HG03439 (cell line): ENCODE measurements around the gene TUBA3D.
"Not testable (repeated sequence)": the region's sequence is repeated elsewhere in the genome, so short reads cannot be mapped to it uniquely, and the experiment has no call there.

Experiments
- ATAC-seq: cut with Tn5 transposase; IDR thresholded peaks from one replicate; pipeline ENCODE4 v1.9.1; 2021; ENCODE audit warnings: mild to moderate bottlenecking, moderate library complexity; ENCODE audit not compliant: unreplicated experiment

The TUBA3D gene

DNA sequence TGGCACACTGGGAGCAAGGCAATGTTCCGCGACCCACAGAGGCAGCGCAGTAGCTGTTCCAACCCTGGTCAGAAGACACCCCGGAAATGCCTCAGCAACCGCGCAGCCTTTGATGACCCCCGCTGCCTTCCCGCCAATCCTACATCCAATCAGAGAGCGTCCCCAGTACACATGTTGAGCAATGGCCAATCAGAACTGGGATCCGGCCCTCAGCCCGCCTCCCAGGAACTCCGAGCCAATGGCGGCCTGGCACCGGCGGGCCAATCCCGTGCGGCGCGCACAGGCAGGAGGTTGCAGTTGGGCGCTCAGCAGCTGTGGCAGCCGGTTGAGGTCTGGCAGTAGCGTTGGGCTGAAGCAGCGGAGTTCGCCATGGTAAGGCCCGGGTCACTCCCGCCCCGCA, at the start of gene TUBA3D:
TUBA3D (plus strand) TSS at position 289 of the 400 bp plus-strand sequence; CDS start at position 370, 81 bp downstream.
- ATAC-seq, result no peak

DNA sequence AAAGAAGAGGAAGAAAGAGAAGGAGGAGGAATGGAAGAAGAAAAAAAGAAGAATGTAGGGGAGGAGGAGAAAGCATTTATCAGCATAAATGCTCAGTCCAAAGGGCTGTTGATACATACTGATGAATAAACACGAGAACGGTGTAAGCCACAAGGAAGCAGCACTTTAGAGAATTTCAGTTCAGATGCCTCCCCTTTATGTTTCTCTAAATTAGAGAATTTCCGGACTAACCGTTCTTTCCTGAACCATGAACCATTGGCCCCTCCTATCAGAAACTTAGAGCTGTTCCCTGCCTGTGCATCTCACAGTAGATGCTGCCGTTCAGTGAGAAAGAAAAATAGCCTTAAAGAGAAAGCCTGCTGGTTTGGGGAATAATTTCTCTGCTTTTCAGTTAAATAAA, 49.2 kb upstream of the TUBA3D start:
- no peak for ATAC-seq

DNA sequence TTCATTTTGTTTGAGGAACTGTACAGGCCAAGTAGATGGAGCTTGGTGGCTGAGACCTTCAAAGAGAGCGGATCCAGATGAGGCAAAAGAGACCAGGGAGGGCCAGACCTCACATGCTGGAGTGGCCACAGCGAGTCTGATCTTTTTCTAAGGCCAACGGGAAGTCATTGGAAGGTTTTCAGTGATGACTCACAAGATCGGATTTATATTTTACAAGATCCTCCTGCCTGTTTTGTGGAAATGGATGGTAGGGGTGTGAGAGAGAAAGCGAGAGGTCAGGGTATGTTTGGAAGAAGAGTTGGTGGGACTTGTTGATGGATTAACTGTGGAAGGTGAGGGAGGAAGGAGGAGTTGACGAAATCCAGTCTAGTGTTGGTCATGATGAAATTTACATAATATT, 44.6 kb upstream of the TUBA3D start:
- no peak for ATAC-seq

DNA sequence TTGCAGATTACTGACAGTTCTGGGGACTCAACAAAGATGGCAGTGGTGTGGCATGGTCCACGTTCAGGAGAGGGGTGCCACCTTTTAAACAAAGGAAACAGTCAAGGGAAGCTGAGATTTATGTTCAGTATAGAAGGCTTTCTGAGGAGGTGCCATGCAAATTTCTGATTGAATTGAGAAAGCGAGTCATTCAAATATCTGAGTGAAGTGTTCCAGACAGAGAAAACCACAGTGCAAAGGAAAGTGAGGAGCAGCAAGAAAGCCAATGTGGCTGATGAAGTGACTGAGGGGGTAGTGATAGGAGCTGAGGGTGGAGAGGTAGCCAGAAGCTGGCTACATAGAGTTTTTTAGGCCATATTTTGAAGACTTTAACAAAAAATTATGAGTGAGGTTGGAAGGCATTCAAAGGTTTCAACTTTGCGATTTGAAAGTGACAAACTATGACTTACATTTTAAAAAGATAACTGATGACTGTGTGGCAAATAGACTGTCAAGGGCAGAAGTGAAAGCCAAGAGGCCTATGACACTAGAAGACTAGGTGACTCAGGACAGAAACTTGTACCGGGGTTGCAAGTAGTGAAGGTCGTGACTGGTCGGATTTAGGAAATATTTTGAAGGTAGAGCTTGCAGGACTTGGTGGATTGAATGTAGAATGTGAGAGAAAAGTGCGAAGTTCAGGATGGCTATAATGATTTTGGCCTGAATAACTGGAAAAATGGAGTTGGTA, 35.0 kb upstream of the TUBA3D start:
- peak; percentile 90 for ATAC-seq

DNA sequence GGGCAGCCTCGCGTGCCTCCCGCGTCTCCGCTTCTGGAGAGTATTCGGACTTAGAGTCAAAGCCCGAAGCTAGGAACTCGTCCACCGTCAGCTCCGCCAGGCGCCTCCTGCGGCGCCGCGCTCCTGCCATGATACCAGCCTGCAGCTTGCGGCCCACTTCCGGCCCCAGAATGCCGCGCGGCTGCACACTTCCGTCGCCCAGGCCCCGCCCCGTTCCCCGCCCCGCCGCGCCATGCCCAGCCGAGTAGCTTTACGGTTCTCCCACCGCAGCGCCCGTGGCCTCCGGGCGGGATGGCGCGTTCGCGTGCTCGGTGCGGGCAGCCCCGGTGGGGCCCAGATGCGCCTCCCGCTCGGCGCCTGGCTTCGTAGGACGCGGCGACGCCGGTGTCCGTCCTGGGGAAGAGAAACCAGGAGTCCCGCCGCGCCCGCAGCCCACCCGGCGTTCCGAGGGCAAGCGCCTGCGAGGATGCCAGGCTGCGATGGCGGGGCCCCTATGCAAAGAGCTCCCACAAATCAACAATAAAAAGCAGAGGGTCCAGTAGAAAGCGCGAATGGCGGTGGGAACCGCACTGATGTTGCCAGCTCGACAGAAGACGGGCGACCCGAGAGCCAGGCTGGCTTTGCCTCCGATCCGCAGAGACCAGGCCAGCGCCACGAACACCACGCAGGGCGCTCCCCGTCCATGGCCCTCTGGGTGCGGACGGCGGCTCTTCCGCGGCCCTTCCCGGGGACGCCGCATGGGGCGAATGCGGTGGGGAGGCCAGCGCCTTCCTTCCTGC, 31.0 kb upstream of the TUBA3D start:
- ATAC-seq, result not testable (repeated sequence)

DNA sequence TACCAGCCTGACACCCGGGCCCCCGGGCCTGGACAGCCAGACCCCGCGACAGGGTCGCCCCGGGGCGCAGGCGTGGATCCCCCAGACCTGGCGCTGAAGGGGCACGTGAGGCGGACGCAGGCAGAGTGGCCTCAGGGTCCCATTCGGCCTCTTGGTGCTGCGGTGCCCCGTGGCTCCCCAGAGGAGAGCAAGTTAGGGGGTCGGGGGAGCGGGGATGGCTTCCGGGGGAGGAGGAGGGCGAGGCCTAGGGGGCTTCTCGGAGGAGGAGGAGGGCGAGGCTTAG, 30.5 kb upstream of the TUBA3D start:
- ATAC-seq, result not testable (repeated sequence)

DNA sequence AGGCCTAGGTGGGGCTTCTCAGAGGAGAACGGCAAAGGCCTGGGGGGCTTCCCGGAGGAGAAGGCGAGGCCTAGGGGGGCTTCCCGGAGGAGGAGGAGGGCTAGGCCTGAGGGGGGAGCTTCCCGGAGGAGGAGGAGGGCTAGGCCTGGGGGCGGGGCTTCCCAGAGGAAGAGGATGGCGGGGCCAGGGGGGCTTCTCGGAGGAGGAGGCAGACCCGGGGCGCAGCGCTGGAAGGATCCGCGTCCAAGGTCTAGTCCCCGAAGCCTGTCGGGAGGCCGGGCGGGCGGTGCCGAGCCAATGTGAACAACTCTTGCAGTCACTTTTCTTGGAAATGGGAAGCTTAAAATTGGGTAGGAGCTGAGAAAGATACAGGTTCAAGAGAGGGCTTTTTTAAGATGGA, 30.0 kb upstream of the TUBA3D start:
- no peak for ATAC-seq

DNA sequence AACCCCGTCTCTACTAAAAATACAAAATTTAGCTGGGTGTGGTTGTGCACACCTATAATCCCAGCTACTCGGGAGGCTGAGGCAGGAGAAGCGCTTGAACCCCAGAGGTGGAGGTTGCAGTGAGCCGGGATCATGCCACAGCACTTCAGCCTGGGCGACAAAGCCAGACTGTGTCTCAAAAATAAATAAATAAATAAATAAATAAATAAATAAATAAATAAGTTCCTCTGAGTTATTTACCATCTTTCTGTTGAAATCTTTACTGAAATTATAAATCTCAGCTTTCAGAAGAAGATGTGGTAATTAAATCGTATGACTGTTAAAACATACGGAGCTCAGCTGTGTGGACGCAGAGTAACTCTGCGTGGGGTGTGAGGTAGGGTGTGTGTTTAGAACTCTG, 27.9 kb upstream of the TUBA3D start:
- not testable (repeated sequence) for ATAC-seq

DNA sequence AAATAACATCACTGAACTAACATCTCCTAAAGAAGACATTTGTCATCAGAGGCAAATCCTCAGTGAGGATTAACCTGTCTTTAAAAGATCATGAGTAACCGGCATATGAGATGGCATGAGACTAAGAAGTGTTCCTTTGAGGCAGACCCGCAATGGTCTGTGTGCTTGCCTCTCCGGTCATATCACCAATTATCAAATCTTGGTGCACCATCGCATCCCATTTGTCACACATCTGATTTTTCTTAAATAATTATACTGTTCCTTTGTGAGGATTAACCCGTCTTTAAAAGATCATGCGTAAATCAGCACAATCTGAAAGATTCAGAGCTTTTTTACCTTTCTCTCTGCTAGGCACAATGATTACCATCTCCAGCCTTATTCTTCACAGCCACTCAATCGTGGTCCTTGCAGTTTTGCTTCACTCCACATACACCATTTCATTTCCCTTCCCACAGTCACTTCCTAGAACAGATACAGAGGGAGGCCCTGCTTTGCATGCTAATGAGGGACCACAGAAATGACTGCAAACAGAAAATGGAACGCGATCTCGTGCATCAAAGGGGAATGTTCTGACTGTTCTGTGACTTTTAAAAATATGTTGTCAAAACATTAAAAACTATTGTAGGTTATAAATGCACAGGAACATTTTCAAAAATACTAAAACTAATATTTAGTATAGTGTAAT, 24.5 kb upstream of the TUBA3D start:
- ATAC-seq, result peak; percentile 89

DNA sequence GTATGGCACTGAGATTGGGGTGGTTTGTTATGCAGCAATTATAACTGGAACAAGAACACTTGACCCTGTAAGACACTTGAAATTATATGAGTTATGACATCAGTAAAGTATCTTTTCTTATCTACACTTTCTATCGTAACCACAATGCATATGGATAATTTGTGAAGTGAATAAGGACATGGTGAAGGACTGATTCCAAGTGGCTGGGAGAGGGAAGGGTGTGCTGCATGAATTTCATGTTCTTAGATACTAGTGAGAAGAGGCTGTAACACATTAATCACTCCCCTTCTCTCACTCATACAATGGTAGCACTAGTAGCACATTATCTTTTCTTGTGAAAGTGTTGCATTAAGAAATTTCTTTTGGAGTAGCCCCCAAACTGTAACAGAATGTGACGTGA, 21.0 kb upstream of the TUBA3D start:
- ATAC-seq, result not testable (repeated sequence)

DNA sequence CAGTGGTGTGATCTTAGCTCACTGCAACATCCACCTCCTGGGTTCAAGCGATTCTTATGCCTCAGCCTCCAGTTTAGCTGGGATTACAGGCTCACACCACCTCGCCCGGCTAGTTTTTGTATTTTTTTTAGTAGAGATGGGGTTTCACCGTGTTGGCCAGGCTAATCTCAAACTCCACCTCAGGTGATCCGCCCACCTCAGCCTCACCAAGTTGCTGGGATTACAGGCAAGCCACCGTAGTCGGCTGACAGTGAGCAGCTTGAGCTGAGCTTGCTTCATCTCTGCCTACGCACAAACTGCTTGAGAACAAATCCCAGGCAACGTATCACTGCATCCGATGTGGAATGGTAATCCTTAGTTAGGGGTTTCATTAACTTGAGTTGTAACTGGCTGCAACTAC, 8.2 kb upstream of the TUBA3D start:
- ATAC-seq, result not testable (repeated sequence)

DNA sequence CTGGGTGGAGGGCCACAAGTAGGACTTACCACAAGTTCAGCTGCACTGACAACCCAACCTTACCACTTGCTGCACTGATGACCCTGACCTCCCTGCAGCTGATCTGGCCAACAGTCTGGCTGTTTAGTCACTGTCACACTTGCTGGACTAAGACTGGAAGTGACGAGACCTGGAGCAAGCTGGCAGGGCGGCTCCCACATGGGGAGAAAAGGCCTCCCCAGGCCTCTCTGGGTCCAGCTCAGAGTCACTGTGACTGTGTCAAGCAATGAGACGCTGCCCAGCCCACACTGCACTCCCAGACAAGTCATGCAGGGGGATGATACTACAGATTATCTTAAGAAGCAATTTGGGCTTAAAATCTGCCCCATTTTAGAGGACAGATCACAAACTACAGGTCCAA, 5.0 kb upstream of the TUBA3D start:
- ATAC-seq, result not testable (repeated sequence)

DNA sequence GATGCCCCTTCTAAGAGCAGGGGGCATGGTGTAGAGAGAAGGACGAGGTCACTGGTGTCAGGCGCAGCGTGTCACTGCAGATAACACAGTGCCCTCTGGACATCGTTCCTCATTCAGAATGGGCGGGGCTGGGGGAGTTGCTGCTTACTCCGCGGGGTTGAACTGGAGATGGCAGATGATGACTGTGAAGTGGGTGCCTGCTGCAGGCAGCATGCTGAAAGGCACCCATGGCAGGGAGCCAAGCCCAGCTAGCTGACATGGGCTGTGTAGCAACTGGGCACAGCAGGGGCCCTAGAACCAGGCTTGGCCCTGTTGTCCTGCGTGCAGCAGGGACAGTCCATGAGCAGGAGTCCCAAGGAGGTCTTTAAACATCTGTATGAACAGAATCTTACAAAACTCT, 4.3 kb upstream of the TUBA3D start:
- not testable (repeated sequence) for ATAC-seq

DNA sequence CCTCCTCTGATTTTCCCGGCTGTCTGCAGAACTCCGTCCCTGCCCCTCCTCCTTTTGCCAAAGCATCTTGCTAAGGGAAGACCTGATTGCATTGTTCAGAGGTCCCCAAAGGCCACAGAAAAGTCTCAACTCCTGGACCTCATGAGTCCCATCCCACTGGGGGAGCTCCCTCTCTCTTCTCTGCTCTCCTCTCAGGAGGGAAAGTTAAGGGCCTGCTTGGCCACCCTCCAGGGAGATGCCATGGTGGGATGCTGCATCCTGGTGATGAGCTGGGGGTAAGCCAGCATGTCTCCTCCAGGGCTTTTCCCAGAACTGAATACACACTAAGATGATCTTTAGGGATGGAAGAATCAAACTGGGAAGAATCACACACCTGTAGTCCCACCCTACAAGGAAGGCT, 2.7 kb upstream of the TUBA3D start:
- not testable (repeated sequence) for ATAC-seq

DNA sequence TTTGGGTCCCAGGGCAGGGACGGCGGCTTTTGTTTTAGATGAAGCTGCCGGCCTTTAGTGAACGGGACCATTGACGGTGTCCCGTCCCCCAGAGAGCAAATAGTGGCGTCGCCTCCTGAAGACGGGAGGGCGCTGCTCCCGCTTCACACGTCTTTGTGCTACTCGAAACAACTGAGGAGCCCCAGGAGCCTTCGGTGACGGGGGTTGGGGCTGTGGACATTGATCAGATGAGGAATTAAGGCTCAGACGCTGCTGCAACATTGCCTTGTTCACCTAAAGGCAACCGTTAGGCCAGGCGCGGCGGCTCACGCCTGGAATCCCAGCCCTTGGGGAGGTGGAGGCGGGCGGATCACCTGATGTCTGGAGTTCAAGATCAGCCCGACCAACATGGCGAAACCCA, 444 bp downstream of the TUBA3D start:
- not testable (repeated sequence) for ATAC-seq

DNA sequence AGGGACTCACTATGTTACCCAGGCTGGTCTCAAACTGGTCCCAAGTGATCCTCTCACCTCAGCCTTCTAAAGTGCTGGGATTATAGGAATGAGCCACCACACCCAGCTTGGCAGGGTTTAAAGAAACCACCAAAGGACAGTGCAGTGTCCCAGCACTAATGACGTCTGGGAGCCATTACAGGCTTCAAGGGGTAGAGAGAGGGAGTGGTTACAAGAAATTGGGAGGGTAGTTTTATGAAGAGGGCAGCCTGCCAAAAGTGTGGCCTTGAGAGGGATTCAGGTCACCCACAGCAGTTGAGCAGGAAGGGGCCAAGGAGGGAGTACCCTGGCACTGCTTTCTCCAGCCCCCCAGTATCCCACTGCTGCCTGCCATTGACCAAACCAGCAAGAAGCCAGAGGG, 1.3 kb downstream of the TUBA3D start:
- not testable (repeated sequence) for ATAC-seq

DNA sequence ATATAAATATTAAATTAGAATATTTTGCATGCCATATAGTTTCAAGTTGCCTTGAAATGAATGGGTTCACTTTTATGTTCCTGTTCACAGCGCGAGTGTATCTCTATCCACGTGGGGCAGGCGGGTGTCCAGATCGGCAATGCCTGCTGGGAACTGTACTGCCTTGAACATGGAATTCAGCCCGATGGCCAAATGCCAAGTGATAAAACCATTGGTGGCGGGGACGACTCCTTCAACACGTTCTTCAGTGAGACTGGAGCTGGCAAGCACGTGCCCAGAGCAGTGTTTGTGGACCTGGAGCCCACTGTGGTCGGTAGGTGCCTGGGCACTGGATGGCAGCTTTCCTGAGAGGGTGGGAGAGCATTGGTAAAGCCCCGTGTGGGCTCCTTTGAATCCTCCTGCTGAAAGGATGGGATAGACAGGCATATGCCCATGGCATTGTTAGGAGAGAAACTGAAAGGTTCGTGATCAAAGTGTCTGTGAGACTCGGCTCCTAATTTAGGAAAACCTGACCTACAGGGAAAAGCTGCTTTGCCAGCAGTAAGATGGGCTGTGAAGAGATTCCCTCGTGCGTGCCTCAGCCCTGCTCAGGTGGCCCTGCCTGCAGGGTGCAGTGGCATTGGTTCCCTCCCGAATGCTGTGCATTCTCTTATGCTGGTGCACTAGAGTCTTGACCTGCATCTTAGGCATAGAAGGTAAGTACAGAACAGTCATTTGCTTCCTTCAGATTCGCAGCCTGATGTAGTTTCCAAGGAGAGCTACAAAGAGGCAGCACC, 2.3 kb downstream of the TUBA3D start:
- ATAC-seq, result not testable (repeated sequence)

DNA sequence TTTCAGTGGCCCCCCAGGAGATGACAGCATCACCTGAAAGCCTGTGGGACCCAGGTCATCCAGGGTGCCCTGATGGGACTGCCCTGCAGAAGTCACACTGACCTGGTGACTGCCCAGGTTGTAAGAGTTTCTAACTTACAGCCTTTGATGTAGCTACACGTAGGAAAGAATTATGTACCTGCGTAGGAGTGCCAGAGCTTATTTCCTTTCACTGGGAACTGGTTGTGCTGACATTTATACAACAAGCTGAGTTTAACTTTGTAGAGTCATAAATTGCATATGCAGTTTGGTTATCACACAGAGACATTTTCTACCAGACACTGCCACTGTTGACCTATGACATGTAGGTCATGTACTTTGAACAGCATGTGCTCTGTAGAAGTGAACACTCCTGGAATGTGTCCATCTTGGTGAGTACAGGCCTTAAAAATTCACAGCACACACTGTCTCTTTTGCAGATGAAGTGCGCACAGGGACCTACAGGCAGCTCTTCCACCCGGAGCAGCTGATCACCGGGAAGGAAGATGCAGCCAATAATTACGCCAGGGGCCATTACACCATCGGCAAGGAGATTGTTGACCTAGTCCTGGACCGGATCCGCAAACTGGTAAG, 3.0 kb downstream of the TUBA3D start:
- ATAC-seq, result not testable (repeated sequence)

DNA sequence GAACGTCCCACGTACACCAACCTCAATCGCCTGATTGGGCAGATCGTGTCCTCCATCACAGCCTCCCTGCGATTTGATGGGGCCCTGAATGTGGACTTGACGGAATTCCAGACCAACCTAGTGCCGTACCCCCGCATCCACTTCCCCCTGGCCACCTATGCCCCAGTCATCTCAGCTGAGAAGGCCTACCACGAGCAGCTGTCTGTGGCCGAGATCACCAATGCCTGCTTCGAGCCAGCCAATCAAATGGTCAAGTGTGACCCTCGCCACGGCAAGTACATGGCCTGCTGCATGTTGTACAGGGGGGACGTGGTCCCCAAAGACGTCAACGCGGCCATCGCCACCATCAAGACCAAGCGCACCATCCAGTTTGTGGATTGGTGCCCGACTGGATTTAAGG, 4.4 kb downstream of the TUBA3D start:
- ATAC-seq, result not testable (repeated sequence)

DNA sequence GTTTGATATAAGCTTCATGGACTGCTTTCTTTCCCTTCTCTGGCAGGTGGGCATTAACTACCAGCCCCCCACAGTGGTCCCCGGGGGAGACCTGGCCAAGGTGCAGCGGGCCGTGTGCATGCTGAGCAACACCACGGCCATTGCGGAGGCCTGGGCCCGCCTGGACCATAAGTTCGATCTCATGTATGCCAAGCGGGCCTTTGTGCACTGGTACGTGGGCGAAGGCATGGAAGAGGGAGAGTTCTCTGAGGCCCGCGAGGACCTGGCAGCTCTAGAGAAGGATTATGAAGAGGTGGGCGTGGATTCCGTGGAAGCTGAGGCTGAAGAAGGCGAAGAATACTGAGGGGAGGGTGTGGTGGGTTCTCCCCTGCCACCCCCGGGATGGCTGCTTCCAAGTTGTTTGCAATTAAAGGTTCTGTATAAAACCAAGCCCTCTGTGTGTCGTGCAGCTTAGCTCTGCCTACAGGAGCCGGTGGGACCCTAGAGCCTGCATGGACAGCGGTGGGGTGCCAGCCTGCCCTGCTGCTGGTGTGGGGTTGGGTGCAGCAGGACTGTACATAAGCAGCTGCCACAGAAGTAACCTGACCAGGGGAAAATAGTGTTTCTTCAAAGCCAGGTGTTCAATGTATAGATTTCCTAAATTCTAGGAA, 6.7 kb downstream of the TUBA3D start:
- not testable (repeated sequence) for ATAC-seq
